HS-27A (cell line): Measurements from ENCODE around the gene SNAPC1.
"Not testable (repeated sequence)": the region's sequence is repeated elsewhere in the genome, so short reads cannot be mapped to it uniquely, and the experiment has no call there.

Experiments
- DNase-seq: peaks from one replicate; pipeline ENCODE4 v3.0.0-alpha.2; 2012; ENCODE audit warnings: low read depth, missing footprints

Gene SNAPC1, protein sequence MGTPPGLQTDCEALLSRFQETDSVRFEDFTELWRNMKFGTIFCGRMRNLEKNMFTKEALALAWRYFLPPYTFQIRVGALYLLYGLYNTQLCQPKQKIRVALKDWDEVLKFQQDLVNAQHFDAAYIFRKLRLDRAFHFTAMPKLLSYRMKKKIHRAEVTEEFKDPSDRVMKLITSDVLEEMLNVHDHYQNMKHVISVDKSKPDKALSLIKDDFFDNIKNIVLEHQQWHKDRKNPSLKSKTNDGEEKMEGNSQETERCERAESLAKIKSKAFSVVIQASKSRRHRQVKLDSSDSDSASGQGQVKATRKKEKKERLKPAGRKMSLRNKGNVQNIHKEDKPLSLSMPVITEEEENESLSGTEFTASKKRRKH

GRCh38 chr14:61761959-61762786, at the start of gene SNAPC1:
SNAPC1 (plus strand) TSS chr14:61762420; CDS start chr14:61762461, 41 bp downstream.
- peak; percentile 94 for DNase-seq

DNA sequence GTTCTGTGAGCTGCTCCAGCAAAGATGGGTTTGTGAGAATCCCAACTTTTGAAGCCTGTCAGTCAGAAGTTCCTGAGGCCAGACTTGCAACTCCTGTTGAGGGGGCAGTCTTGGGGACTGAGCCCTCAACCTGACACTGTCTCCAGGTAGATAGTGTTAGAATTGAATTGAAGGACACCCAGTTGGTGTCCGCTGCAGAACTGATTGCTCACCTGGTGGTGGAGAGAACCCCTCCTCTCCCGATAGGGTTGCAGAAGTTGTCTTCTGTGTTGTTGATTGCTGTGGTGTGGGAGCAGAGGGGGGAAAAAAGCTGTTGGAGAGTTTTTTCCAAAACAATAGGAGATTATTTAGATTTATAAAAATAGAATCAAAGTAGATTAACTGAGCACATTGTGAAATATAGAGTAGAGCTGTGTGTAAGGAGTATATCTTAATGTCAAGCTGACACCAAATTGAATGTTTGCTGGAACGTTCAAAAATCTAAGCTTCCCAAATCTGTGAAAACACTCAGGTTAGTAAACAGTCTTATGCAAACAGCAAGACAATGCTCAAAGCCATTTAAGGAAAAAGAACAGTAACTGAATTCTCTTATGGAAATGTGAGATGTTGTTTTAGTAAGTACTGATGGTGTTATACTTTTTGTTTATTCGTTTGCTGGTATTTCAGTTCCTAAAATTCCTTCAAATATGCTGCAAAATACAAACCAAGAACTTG, 48.3 kb upstream of the SNAPC1 start:
- no peak for DNase-seq

GRCh38 chr14:61716956-61717355, 45.3 kb upstream of the SNAPC1 start:
- no peak for DNase-seq

DNA sequence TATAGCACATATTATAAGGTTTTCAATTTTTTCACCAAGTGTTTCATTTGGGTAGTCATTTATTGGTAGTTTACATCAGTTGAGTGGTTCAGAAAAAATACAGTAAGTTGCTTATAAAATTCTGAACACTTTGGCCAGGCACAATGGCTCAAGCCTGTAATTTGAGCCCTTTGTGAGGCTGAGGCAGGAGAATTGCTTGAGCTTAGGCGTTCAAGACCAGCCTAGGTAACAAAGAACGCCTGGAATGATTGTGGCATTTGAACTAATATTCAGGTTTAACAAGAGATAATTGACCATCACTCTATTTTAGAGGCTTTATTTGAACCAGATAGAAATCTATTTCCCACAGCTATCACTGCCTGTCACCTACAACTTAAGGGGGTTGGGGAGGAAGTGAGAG, 44.2 kb upstream of the SNAPC1 start:
- DNase-seq: no peak

DNA sequence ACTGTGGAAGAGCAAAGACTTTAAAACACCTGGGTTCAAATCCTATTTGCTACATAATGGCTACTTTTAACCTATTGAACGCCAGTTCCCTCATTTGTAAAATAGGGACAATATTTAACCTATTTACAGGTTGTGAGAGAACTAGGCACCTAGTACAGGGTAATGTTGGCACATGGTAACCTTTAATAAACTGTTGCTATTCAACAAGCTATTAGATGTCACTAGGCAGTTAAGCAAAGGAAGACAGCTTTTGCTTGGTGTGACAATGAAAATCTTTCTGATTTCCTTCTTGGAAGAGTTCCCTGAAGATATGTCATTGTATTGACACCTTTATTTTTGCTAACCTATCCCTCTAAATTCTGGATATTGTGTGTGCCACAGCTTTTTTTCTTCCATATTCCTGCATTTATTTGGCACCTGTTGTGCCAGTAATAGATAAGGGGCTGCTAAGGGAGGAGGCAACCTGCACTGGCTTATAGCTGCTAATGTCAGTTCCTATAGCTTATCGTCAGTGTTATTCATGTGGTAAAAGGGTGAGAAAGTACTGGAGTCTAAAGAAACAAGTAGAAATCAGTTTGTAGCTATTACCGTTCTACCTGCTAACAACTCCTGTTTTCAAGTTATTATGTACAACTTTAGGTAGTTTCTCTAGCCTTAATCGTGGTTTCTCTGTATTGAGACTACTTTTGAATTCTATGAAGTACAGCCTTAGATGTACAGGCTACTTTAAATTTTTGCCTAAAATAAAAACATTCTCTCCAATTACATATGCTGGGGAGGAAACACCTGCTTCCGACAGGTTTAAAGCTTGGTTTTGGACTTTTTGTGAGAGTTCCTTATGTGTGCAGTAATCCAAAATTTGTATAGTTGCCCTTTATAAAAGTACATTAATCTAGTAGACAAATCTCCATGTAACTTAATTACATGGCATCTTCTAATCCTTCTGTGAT, 42.6 kb upstream of the SNAPC1 start:
- no peak for DNase-seq

- no peak for DNase-seq
Observed at GRCh38 chr14:61720294-61720661, 41.9 kb upstream of the SNAPC1 start.

- no peak for DNase-seq
Observed at GRCh38 chr14:61720741-61721140, 41.5 kb upstream of the SNAPC1 start.

DNA sequence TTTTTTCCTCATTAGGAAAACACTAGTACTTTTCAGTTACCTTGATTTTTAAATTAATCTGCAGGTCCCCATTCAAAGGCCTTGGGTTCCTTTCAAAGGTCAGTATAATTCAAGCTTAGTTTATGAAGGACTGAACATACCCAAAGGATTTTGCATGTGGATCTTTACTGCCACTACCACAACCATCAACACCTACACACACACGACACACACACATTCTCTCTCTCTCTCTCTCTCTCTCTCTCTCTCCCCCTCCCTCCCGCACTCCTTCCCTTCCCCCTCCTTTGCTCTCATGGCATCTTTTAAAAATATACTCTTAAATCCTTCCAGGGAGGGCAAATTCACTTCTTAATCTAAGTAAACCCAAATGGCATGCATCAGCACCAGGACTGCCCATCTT, 38.1 kb upstream of the SNAPC1 start:
- DNase-seq: no peak

DNA sequence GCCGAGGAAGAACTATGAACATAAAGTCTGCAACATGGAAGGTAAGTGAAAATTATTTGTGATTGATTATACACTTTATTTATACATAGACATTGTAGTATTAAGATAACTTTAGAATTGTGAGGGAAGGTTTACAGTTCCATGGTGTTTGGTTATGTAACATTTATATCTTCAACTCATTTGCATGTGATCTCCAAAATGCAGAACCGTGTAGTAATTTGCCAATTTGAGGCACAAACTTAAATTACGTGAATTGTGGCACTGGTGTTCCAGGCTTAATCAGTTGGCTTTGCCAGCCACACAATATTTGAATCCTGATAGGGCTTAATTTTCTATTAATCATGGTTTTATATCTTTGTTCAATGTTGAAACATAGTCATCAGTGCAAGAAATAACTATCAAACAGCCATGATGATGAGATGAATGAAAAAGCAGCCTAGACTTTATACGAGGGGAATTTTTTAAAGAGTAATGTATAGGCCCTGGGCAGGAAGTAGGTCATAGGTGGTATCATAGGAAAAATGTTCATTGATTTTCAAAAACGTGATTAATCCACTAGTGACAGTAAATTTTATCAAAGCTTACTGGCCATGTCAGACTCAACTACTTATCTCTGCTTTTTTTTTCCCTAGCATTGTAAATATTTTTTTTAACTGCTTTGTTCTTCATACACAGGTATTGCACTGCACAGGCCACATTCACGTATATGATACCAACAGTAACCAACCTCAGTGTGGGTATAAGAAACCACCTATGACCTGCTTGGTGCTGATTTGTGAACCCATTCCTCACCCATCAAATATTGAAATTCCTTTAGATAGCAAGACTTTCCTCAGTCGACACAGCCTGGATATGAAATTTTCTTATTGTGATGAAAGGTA, 35.2 kb upstream of the SNAPC1 start:
- no peak for DNase-seq

GRCh38 chr14:61730756-61731373, 31.4 kb upstream of the SNAPC1 start:
- DNase-seq: no peak

GRCh38 chr14:61733972-61734371, 28.2 kb upstream of the SNAPC1 start:
- no peak for DNase-seq

- DNase-seq: no peak
Observed at GRCh38 chr14:61736751-61737150, 25.5 kb upstream of the SNAPC1 start.

- no peak for DNase-seq
Observed at GRCh38 chr14:61737915-61738314, 24.3 kb upstream of the SNAPC1 start.

DNA sequence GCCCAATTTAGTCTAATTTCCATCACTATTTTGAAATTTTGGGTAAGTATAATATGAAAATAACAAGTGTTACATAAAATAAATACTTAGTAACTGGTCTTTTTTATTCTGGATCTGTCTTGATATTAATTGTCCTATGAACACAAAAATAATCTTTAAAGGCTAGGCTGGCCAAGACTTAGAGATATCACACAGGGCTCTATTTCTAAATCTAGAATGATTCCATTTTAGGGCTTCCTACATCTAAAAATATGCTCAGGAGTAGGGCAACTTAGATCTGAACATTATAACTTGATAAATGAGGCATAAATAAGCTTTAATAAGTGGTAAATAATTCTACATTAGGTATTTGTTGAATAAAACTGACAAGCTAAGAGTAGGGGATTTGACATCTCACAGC, 23.1 kb upstream of the SNAPC1 start:
- no peak for DNase-seq

DNA sequence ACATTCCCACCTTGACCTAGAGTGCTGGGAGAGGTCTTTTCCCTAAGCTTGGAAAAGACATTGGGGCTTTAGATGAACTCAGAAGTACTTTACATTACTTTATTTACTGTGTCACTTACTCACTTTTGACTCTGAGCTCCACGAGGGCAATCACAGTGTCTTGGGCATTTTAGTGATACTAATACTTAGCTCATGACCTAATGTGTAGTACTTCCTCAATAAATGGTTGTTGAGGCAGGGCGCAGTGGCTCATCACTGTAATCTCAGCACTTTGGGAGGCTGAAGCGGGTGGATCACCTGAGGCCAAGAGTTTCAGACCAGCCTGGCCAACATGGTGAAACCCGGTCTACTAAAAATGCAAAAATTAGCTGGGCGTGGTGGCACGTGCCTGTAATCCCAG, 19.8 kb upstream of the SNAPC1 start:
- no peak for DNase-seq

- no peak for DNase-seq
Observed at GRCh38 chr14:61744238-61744637, 18.0 kb upstream of the SNAPC1 start.

DNA sequence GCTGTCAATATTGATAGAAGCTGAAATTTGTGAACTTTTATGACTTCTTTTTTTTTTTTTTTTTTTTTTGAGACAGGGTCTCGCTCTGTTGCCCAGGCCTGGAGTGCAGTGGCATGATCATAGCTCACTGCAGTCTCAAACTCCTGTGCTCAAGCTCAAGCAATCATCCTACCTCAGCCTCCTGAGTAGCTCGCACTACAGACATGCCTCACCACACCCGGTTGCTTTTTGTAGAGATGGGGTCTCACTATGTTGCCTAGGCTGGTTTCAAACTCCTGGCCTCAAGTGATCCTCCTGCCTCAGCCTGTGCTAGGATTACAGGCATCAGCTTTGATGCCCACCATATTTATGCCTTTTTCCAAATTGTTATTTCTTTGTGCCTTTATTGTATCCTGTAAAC, 15.9 kb upstream of the SNAPC1 start:
- DNase-seq: not testable (repeated sequence)

DNA sequence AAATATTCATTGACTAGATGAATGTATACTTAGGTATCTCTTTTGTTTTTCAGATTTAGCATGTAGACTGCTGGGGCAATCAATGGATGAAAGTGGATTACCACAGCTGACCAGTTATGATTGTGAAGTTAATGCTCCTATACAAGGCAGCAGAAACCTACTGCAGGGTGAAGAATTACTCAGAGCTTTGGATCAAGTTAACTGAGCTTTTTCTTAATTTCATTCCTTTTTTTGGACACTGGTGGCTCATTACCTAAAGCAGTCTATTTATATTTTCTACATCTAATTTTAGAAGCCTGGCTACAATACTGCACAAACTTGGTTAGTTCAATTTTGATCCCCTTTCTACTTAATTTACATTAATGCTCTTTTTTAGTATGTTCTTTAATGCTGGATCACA, 15.3 kb upstream of the SNAPC1 start:
- DNase-seq: no peak

DNA sequence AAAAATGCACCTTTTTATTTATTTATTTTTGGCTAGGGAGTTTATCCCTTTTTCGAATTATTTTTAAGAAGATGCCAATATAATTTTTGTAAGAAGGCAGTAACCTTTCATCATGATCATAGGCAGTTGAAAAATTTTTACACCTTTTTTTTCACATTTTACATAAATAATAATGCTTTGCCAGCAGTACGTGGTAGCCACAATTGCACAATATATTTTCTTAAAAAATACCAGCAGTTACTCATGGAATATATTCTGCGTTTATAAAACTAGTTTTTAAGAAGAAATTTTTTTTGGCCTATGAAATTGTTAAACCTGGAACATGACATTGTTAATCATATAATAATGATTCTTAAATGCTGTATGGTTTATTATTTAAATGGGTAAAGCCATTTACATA, 14.9 kb upstream of the SNAPC1 start:
- DNase-seq: no peak

GRCh38 chr14:61749264-61749663, 13.0 kb upstream of the SNAPC1 start:
- DNase-seq: no peak
